ENCODE measurements around the gene SCYGR7. TPM values are rescaled to one million over a fixed set of nuclear protein-coding genes. Genes with fewer than 3 reads are reported as not detected.

Gene SCYGR7
- total and polyA plus RNA-seq, 2 of the 13 experiments (the other 11 are each of a cell fraction or from before 2014, with no cell fraction given): not detected

- TF ChIP-seq BCLAF1 (IDR thresholded peaks at IDR 0.05): no peak
- TF ChIP-seq NKX3-1 (CRISPR knock-in tag; IDR thresholded peaks at IDR 0.05): no peak
- TF ChIP-seq PLSCR1 (CRISPR knock-in tag; IDR thresholded peaks at IDR 0.05; ENCODE audit: borderline replicate concordance): no peak
- no peak for TF ChIP-seq KIAA2018 (CRISPR knock-in tag; IDR thresholded peaks at IDR 0.05; ENCODE audit: borderline replicate concordance)
- no peak for TF ChIP-seq TAF1 (CRISPR knock-in tag; IDR thresholded peaks at IDR 0.05)
- TF ChIP-seq YEATS4 (CRISPR knock-in tag; IDR thresholded peaks at IDR 0.05; ENCODE audit: borderline replicate concordance): no peak
- 0 out of 2 replicates have a peak, but pooled peaks have one; percentile 55 for TF ChIP-seq ZNF335 (CRISPR knock-in tag; IDR thresholded peaks at IDR 0.05)
- no peak for TF ChIP-seq MBD4 (IDR thresholded peaks at IDR 0.05; ENCODE audit: borderline replicate concordance, low read length)
- TF ChIP-seq SMAD1 (CRISPR knock-in tag; IDR thresholded peaks at IDR 0.05; ENCODE audit: borderline replicate concordance, low read depth): peak; percentile 84
- TF ChIP-seq TBL1XR1 (IDR thresholded peaks at IDR 0.05; ENCODE audit: borderline replicate concordance, low read length, partially characterized antibody): no peak
- TF ChIP-seq LBX2 (CRISPR knock-in tag; IDR thresholded peaks at IDR 0.05; ENCODE audit: borderline replicate concordance): no peak
- peak; percentile 46; the same call in 1 of the 2 replicates for TF ChIP-seq KAT8 (CRISPR knock-in tag; IDR thresholded peaks at IDR 0.05)
- peak; percentile 64; the same call in 1 of the 2 replicates for TF ChIP-seq MIER3 (CRISPR knock-in tag; IDR thresholded peaks at IDR 0.05; ENCODE audit: borderline replicate concordance)
These were observed 38.3 kb downstream of the SCYGR7 start (continued) for GRCh38 chr2:227766373-227766883.
